ENCODE results near the gene COL8A1.
"Not testable (repeated sequence)": the region's sequence is repeated elsewhere in the genome, so short reads cannot be mapped to it uniquely, and the experiment has no call there.

Gene COL8A1

DNA sequence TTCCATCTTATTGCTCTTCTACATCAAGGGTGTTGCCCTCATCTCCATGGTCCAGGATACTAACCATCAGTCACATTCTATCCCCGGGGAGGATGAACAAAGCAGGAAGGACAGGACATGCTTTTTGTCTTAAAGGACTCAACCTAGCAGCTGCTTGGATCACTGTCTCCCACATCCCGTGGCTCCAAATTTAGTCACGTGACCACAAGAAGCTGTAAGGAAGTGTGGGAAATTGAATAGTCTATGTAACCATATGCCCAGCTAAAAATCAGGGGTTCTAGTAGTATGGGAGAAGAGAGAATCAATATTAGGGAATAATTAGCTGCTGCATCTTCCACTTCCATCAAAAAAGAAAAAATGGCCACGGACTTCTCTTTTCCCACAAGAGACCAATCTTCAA lies 161.0 kb downstream of the COL8A1 start:
- DNase-seq (ENCODE audit: low read depth, low spot score): no peak

DNA sequence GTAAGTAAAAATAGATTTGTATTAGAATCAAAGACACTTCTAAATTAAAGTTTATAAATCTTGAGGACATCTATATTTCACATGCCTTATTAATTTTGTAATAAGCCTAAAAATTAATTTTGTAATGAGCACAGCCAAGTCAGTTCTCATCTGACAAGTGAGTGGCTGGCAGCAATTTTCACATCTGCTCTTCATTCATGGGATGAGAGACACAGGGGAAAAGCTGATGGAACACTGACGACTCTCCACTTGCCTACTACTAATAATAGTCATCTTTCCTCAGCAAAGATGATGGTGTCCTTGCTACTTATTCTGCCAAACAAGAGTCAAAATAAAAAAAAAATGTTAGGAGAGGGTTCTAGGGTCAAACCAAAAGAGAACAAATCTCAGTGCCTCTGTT lies 164.9 kb downstream of the COL8A1 start:
- no peak for DNase-seq (ENCODE audit: low read depth, low spot score)

GRCh38 chr3:99805160-99805559 lies 166.8 kb downstream of the COL8A1 start:
- DNase-seq (ENCODE audit: low read depth, low spot score): no peak

- no peak for DNase-seq (ENCODE audit: low read depth, low spot score)
Observed at GRCh38 chr3:99808163-99808794, 169.9 kb downstream of the COL8A1 start.

DNA sequence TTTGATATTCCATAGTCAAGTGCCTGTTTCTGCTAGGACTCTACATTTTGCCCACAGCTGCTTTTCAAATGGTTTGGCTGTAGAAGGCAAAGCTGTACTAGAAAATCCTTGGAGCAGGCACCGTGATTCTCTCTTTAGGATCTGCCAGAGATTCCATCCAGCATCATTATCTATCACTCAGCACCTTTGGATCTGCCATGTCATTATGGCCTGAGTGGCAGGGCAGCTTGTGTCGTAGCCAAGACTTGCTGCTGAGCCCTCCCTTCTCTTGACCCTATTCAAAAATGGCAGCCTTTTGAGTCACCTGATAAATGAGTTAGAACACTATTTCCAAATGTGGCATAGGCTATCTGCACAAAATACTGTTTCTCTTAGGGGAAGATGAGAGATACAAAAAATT lies 171.2 kb downstream of the COL8A1 start:
- DNase-seq (ENCODE audit: low read depth, low spot score): no peak

DNA sequence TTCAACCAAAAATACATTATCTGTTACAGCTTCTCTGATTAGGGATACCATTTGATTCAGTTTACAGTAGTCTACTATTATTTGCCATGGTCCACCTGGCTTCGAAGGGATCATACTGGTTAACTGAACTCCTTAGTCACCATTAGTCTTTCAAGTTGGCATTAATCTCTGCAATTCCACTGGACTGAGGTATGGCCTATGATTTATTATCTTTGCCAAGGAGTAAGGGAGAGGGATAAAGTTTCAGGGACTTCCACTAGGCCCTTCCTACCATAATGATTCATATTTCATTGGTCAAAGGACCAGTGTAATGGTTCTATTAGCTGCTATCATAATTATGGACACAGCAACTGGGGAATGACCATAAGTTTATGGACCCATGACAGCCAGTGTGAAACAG lies 172.0 kb downstream of the COL8A1 start:
- no peak for DNase-seq (ENCODE audit: low read depth, low spot score)

DNA sequence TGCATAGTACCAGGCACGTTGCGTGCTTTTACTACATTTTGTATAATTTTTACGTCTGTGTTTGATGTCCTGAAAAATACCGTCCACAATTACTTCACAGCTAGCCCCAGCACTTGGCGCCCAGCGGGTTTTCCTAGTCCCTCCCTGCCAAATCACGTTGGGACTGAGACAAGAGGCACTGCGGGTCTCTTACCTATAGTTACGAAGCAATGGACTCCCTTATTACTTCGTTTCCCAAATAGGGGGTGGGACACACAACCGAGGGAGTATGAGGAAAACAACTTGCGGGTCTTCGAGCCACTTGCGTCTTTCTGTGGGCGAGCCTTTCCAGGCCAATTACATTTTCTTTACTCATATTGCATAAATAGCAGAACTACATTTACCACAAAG lies 178.6 kb downstream of the COL8A1 start:
- DNase-seq (ENCODE audit: low read depth, low spot score): no peak

- DNase-seq (ENCODE audit: low read depth, low spot score): peak; percentile 91
Observed at GRCh38 chr3:99817437-99818240, 179.2 kb downstream of the COL8A1 start, which contains the start of gene CMSS1. Gene CMSS1, plus strand, starts transcription at chr3:99817862.

- no peak for DNase-seq (ENCODE audit: low read depth, low spot score)
Observed at GRCh38 chr3:99818818-99819217, 180.4 kb downstream of the COL8A1 start.

DNA sequence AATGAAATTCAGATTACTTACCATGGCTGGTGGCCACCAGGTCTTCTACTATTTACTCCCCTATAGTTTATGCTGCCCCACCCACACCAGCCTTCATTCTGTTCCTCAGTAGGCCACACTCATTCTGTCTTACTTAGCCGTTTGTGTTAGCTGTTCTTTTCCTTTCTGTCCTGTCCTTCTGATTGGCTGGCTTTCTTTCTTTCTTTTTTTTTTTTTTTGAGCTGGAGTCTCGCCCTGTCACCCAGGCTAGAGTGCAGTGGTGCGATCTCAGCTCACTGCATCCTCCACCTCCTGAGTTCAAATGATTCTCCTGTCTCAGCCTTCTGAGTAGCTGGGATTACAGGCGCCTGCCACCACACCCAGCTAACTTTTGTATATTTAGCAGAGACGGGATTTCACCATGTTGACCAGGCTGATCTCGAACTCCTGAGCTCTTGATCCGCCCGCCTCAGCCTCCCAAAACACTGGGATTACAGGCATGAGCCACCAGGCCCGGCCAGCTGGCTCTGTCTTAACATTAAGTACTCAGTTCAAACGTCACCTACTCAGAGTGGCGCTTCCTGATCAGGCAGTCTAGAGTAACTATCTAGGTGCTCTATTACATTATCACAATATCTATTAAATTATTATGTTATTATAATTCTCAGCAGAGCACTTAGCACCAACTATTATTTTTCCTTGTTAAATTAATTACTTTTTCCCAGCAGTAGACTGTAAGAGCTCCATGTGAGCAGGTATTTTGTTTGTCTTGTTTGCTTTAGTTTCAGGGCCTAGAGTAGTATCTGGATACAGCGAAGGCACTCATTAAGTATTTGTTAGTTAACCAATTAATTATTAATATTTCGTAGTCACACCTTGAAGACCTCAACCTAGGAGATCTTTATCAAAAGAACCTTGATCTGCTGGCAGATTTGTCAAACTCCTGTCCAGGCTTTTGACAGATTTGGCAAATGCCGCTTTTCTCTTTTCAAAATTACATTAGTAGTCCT lies 185.6 kb downstream of the COL8A1 start:
- no peak for DNase-seq (ENCODE audit: low read depth, low spot score)

- no peak for DNase-seq (ENCODE audit: low read depth, low spot score)
Observed at GRCh38 chr3:99825004-99825640, 186.7 kb downstream of the COL8A1 start.

- DNase-seq (ENCODE audit: low read depth, low spot score): no peak
Observed at GRCh38 chr3:99829844-99830243, 191.4 kb downstream of the COL8A1 start.

DNA sequence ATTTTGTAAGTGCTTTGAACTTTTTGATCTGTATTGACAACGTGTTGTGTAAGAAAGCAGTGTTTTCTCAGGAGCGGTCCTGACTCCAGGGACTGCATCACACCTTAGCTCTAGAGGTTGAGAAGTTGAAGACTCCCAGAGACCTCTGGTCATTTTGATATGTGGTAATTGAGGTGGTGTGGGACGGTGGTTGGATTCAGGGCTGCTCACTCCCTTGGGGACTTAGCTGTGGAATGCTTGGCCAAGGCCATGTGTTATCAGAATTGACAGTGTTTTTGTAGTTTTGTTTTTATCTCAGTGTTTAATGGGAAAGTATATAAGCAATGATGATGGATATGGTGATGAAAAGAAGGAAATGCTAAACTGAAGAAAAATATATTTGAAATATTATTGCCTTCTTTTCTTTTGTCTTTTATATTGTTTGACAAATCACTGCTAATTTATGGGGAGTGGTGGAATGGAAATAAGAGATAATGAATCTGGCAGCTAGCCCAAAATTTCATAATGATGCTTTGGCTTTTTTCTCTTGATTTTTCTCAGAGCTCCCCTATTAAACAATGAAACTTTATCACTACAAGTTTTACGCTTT lies 195.3 kb downstream of the COL8A1 start:
- no peak for DNase-seq (ENCODE audit: low read depth, low spot score)

DNA sequence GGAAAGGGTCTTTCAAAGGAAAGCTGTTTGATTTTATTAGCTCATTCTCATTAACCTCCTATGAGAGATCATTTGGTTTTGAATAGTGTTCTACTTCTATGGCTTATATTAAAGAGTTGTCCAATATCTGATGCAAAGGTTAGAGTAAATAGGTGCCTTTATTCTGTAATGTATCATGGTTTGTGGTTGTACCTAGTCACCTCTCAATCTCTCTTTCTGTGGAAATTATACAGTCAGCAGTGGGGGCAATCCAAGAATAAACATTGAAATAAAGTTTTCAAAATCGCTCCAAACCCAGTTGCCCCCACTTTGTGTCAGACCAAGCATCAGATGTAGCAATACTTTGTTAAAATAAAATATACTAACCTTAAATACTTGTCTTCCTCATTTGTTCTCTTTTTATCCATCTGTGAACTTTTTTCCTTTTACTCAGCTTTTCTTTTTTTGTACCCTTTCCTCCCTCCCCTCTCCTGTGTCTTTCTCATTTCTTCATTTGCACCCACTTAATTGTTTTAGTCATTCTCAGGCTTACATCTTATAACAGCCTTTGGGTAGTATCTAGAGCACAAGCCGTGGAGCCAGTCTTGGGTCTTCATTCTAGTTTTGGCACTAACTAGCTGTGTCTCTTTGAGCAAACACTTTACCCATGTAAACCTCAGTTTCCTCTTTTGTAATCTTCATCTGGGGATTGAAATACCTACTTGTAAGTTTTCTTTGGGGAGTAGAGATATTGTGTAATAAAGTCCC lies 196.0 kb downstream of the COL8A1 start:
- DNase-seq (ENCODE audit: low read depth, low spot score): no peak

DNA sequence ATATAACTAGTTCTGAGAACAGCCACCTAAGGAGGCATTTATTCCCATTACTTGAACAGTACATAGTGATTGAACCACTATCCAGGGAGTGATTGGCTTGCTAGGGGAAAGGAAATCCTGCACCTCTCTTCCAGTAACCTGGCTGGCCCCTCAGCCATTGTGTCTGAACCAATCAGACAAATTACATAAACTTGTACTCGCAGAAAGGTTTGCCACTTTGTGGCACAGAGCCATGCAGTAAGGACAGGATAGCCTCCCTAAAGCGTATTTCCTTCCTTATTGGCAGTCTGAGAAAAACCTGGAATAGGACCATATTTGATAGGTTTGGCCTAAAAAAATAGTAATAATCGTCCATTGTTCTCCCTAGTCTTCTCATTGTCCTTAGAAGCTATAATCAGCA lies 198.3 kb downstream of the COL8A1 start:
- no peak for DNase-seq (ENCODE audit: low read depth, low spot score)

DNA sequence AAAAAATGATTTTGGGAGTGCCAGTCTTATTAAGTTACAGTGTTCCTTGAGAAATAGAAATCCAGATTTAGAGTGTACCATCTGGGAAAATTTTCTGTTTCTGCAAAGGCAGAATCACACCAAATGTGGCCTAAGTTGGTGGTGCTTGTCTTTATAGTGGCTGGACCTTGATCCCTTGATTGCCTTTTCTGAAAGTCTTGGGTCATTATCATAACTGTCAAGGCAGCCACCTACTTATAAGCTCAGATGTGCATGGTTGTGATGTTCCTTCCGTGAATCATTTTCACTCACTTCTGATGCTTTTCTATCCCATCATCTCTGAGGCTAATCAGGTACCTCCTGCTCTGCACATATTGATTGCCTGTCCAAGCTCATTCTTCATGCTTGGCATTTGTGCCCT lies 199.3 kb downstream of the COL8A1 start:
- no peak for DNase-seq (ENCODE audit: low read depth, low spot score)

- DNase-seq (ENCODE audit: low read depth, low spot score): no peak
Observed at GRCh38 chr3:99838755-99839154, 200.4 kb downstream of the COL8A1 start.

GRCh38 chr3:99839613-99840012 lies 201.2 kb downstream of the COL8A1 start:
- no peak for DNase-seq (ENCODE audit: low read depth, low spot score)

GRCh38 chr3:99841949-99842348 lies 203.6 kb downstream of the COL8A1 start:
- DNase-seq (ENCODE audit: low read depth, low spot score): not testable (repeated sequence)

GRCh38 chr3:99842826-99843589 lies 204.6 kb downstream of the COL8A1 start:
- no peak for DNase-seq (ENCODE audit: low read depth, low spot score)
